NCI-H146 treated with DMSO at 0.1 percent for 48 hours (cell line): ENCODE data around the gene SLC16A3.
"Not testable (repeated sequence)": the region's sequence is repeated elsewhere in the genome, so short reads cannot be mapped to it uniquely, and the experiment has no call there.

Experiments used
- DNase-seq: peaks from one replicate; lab custom pipeline; 2025; ENCODE audit not compliant: unreplicated experiment; lab: John Stamatoyannopoulos, UW

SLC16A3 gene

DNA sequence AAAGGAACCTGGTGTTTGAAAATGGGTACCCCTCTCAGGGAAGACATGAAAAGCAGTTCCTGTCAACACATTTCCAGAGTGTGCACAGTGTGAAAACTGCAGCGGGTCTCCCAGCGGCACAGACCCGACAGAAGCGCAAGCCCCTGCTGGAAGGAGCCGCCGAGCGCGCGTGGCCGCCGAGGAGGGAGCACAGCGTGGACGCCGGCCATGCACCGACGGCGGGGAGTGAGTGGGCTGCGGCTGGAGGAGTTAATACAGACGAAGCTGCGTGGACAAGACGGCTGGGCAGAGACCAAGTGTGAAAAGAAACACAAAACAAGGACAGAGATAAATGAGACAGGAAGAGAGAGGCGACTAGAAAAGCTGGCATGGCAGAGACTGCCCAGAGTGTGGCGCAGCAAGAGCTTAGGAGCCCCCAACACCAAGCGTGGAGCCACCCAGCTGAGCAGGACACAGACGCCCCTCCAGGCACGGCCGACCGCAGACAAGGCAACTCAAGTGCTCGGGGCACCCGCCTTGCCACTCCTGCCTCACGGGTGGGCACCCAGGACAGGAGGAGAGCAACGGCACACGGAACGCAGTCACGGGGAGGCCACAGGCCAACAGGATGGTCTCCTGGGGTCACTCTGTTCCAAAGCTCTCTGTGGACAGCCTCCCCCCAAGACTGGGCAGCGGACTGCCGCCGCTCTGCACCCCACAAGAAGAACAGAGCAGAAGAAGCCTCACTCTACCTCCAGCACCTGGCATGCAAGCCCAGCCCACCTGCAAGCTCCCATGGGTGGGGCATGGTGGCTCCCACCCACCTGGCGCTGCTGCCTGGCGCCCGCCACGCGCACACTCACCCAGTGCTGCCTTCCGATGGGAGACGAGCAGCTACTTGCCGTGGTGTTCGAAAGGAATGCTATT lies 16.5 kb downstream of the SLC16A3 start:
- no peak for DNase-seq

DNA sequence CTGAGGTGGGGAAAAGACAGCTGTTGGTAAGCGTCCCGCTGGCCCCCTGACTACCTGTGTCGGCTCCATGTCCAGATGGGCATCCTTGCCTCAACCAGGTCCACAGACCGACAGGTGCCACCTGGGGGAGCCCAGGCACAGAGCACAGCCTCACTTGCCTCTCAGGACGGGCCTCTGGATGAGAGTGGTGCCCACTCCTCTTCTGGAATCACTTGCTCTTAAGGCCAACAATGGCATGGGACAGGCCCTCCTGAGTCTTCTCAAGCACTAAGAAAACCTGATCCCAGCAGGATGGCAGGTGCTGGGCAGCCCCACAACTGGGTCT lies 17.2 kb downstream of the SLC16A3 start:
- no peak for DNase-seq

DNA sequence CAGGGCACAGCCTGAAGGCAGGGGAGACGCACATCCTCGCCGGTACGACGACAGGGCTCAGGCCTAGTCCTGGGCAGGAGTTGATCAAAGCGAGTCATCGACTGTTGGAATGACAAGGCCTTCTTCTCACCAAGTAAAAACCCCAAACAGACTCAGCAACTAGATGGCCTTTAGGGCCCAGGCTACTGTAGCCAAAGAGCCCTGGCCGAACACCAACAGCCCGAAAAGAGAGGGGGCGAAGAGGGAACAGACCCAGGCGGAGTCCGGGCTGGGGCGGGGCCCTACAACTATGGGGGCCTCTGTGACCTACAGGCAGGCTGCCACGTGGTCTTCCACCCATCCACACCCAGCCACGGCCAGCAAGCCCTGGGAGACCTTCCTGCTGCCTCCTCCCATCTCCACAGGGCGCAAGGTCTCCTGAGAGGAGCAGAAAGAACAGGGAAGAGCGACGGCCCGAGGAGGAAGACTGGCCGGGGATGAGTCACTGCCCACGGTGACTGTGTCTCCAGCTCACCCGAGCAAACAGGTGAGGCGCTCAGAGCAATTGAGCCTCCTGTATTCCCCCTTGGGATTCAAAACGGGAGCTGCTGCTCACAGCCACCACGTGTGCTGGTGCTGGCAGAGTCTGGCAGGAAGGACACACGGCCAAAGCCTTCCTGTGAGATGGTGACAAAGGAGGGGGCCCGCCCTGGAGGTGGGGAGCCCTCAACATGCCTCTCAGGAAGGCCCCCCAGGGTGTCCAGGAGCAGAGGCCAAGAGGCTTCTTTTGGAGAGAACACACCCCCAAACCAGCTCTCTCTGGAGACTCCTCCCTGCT lies 17.7 kb downstream of the SLC16A3 start:
- no peak for DNase-seq

DNA sequence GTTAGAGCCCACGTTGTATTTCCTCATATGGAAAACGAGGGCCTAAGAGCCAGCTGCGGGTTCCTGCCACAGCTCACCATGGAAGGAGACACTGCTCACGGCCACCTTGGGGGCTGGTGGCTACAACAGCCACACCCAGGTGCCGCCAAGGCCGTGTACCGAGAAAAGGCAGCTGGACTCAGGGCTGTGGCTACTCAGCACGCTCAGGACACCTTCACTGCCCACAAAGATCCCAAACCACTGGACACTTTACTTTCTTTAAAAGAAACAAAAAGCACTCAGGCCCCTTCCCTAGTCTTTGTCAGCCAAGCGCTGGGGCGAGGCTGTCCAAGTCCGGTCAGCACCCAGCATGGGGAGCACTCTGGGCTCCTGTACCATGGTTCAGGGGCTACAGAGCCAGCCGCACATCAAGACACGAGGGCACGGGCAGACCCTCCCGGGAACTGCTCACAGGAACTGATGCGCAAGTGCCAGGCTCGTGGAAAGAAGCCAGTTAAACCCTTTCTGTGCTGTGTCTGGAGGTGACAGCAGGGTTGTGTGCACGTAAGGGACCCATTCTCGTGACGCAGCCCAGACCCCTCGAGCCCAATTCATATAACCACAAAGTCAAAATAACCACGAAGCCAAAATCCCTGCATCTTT lies 18.5 kb downstream of the SLC16A3 start:
- DNase-seq: no peak

DNA sequence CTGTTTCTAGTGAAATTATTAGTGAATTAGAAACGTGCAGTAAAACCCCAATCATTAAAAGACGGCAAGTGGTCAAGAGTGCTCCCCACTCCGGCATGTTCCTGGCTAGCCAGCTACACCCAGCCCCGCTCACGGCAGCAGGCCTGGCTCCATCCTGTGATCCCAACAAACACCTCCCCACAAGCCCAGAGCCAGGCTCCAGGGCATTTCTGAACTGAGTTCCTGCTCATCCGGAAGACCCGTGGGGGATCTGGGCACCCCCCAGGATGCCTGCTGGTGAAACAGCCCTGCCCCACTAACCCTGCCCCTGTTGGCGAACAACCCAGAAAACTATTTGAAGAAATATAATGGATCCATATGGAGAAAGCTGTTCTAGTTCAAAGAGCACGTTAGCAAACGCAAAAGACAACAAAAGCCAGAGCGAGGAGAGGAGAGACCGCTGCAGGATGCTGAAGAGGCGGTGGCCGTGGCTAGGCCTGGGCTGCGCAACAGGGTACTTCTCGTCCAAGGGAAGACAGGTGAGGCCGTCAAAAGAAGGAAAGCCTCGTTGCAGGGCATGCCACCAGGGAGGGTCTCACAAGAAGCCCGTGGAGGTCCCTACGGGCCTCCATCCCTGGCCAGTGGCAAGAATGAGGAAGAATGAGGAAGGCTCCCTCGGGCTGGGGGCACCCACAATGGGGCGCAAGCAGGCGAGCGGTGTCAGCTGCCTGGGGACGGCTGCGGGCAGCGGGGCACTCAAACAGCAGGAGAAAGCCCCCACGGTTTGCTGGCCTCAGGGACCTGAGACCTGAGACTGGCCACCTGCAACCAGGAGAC lies 19.2 kb downstream of the SLC16A3 start:
- no peak for DNase-seq

DNA sequence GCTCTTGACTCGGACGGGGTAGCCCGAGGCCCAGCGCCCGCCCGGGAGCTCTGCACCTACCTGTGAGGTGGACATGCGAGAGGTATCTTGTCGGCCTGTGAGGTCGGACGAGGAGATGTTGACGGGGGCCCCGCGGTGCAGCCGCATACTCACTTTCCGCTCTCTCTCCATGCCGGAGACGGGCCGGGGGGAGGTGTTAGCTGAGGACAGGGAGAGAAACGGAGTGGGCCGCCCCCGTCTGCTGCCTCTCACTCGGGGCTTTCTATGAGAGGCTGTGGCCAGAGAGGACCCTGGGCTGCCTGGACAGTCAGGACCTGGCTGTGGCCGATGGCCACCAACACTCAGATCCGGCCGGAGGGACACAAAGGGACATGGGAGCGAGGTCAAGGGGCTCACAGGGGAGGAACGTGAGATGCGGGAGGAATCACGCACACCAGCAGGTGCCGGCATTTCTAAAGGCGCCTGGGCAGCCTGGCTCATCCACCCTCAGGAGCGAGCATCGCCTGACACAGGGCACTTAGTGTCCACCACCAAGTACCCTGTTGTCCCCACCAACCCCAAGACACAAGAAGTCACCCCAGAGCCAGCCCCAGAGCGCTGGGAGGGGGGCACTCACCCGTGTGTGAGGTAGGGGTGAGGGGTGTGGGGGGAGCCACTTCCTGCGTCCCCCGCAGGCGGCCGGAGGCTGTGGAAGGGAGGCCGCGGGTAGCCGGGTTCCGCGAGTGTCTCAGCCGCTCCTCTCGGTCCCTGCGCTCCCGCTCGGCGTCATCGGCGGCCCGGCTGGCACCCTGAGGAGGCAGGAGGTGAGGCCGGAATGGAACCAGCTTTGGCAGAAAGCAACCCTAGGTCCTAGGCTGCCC lies 20.2 kb downstream of the SLC16A3 start:
- DNase-seq: no peak

DNA sequence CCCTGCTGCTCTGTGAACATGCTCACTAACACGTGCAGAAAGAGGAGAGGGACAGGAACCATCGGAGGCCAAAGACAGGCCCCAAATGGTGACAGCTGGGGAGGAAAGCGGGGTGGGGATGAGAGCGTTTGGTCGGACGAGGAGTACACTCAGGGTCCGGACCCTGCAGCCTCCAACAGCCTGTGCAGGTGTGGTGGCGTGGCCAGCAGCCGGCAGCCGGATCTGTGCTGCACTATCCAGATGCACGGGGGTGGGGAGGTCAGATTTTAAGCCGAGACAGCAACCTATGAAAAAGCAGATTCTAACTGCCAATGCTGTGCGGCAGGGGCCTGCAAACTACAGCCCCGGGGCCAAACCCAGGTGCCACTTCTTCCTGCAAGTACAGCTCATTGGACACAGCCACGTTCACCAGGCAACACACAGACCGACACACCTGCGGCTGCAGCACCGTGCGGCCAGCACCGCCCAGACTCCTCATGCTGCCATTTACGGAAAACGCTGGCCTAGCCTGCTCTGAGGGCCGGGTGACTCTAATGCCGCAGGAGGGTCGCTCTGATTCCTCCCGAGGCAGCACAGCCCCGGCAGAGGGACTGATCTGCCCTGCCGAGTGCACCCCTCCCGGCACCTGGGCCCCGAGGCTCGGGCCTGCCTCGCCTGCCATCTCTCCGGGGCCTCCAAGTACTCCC lies 21.2 kb downstream of the SLC16A3 start:
- DNase-seq: no peak

DNA sequence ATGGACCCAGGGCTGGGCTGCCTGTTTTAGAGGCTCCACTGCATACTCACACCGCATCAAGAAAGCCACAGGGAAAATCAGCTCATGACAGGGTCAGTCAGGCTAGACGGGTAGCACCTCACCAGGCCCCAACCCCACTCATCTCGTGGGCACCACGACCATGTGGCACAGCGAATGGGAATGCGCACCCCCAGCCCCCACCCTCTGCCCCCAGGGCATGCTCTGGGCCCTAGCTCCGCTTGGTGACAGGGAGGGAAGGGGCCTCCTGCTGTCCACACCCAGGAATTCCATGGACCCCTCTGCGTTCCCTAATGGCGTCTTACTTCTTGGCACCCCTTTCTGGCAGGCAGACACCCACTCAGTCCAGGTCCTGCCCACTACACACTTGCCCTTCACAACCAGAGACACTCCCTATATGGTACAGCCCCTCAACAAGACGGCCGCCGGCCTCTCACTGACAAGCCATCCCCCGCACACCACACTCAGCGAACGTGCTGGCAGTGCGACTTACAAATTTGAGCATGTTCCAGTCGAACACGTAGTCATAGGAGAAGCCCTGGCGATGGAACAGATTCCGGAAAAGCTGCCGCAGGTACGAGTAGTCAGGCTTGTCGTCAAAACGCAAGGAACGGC lies 22.1 kb downstream of the SLC16A3 start:
- DNase-seq: no peak

DNA sequence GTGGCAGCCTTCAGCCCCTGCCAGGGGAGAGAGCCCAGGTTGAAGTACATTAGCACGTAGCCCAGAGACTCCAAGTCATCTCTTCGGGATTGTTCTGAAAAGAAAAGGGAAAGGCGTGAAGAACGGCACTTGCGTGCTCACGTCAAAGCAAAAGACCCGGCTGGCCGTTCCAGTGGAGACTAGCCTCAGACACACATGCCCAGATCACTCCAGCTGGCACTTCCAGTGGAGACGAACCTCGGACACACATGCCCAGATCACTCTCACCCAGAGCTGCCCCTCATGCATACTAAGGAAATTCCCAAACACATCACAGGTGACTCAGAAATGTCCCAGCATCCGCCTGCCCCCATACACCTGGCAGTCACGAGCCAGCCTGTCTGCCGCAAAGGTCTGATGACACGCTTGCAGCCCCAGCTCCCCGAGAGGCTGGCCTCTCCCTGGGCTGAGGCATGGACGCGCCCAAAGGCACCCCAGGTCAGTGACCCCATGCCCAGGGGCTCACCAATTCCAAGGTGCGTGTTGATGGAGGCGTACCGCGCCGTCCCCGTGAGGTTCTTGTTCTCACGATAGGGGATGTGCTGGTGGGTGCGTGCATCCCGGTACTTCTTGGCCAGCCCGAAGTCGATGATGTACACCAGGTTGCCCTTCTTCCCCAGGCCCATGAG lies 23.8 kb downstream of the SLC16A3 start:
- DNase-seq: no peak

DNA sequence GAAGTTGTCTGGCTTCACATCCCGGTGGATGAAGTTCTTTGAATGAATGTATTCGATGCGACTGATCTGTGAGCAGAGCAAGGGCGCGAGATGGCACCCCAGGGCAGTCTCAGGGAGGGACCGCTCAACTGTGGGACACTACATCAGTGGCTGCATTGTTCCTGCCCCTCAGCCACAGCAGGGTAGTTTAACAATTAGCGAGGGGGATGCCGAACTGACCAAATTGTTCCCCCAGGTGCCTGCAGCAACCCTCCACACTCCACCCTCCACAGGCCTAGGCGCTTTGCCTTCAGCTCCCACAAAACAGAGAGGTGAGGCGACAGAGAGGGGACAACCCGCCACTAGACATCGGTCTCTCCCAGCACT lies 24.3 kb downstream of the SLC16A3 start:
- no peak for DNase-seq

DNA sequence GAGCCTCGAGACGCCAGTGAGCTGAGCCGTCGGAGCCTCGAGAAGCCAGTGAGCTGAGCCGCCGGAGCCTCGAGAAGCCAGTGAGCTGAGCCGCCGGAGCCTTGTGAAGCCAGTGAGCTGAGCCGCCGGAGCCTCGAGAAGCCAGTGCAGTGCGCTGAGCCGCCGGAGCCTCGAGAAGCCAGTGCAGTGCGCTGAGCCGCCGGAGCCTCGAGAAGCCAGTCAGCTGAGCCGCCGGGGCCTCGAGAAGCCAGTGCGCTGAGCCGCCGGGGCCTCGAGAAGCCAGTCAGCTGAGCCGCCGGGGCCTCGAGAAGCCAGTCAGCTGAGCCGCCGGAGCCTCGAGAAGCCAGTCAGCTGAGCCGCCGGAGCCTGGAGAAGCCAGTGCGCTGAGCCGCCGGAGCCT lies 25.3 kb downstream of the SLC16A3 start:
- not testable (repeated sequence) for DNase-seq

DNA sequence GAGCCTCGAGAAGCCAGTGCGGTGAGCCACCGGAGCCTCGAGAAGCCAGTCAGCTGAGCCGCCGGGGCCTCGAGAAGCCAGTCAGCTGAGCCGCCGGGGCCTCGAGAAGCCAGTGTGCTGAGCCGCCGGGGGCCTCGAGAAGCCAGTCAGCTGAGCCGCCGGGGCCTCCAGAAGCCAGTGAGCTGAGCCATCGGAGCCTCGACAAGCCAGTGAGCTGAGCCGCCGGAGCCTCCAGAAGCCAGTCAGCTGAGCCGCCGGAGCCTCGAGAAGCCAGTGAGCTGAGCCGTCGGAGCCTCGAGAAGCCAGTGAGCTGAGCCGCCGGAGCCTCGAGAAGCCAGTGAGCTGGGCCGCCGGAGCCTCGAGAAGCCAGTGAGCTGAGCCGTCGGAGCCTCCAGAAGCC lies 25.9 kb downstream of the SLC16A3 start:
- not testable (repeated sequence) for DNase-seq

DNA sequence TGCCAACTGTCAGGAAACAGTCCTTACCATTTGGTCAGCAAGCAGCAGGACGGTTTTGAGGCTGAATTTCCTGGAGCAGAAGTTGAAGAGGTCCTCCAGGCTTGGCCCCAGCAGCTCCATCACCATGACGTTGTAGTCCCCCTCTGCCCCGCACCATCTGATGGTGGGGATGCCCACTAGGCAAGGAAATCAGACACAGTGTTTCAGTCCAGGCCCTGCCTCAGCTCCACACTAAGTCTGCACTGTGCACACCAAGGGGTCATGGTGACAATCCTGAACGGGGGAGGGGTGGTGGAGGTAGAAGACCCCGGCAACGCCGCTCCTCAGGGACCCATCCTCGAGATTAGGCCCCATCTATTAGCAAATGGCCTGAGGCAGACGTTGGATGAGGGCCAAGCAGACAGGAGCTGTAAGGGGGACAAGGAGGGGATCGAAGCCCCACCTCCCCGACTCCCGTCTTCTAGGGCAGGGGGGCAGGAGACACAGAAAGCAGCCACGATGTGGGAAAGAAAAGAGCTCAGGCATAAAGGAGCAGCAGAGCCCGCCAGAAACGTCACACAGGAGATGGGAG lies 26.6 kb downstream of the SLC16A3 start:
- DNase-seq: no peak

DNA sequence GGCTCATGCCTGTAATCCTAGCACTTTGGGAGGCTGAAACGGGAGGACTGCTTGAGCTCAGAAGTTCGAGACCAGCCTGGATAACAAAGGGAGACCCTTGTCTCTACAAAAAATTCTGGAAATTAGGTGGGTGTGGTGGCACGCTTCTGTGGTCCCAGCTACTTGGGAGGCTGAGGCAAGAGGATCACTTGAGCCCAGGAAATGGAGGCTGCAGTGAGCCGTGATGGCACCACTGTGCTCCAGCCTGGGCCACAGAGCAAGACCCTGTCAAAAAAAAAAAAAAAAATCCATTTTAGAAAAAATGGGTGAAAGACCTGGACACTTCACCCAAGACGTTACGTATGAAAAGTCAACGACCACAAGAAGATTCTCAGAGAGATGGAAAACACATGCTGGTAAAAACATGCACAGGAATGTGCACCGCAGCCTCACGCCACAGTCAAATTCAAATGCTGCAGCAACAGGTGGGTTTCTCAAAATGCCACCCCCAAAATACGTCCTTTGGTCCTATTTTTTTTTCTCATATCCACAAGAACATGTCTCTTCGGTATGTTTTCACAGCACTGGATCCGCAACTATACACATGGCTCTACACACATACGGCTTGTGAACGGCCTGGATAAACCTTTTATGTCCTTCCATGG lies 27.5 kb downstream of the SLC16A3 start:
- DNase-seq: no peak

DNA sequence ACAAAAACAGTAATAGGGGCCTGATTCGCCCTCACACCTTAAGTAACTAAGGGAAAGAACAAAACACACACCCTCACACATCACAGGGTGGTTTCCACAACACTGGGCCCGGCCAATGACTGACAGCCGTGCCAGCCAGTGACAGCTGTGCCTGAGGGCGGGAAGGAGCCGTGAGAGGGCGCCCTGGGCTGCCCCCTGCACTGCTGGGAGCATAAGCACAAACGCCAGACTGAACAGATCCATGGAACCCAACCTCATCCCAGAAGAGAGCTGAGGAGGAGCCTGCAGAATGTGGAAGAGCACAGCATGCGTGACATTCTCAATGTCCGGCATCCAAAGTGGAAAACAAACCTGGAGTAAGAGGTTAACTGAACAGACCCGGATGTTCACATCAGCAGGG lies 28.6 kb downstream of the SLC16A3 start:
- DNase-seq: no peak

DNA sequence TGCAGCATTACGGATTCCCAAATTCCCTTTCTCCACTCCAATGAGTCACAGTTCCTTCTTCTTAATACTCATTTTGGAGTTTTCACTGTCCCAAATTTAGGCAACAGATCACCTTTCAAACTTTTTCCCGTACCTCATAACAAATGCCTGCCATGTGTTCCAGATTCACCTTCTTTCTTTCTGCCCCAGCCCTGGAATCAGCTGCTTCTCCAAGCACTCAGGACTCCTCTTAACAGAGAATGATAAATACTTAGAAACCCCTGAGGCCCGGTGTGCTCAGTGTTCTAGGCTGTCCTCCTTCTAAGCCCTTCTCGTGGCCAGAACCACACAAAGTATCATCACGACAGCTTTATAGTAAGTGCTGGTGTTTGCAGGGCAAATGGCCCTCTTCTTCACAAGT lies 29.7 kb downstream of the SLC16A3 start:
- DNase-seq: no peak
